LoVo (cell line): ENCODE results near the gene DKC1.

Experiments
- DNase-seq: peaks from one replicate; pipeline ENCODE4 v3.0.0-alpha.2; 2016; ENCODE audit warnings: low spot score

The DKC1 gene

DNA sequence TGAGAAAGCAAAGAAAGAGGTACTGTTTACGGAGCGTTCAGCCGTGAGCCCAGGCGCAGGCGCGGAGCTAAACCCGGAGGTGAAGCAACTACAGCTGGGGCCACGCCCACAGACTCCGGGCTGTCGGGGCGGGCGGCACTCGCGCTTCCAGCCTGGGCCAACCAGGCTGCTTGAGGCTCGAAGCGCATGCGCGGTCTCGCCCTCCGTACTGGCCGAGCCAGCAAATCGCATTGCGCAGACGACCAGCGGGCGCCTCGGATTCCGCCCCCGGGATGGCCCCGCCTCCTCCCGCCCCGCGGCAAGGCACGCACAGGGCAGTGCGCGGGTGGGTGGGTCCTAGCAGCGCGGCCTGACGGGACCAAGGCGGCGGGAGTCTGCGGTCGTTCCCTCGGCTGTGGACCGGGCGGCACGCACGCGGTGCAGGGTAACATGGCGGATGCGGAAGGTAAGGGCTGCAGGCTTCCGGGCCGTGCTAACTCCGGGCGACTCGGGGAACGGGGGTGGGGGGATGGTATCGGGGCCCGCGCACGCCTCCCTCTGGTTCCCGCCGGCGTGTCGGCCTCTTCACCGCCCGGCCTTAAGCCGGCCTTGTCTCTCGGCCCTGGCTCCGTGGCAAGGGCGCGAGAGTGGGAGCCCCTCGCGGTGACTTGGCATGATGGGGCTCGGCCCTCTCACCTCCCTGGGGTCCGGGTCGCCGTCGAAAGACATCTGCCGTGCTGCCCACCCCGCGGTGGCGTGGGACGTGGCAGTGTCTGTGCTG is at the start of gene DKC1:
Gene DKC1, plus strand, starts transcription at position 328 of the 760 bp plus-strand sequence. Its CDS starts 102 bp downstream, at position 430.
- peak; percentile 91 for DNase-seq

DNA sequence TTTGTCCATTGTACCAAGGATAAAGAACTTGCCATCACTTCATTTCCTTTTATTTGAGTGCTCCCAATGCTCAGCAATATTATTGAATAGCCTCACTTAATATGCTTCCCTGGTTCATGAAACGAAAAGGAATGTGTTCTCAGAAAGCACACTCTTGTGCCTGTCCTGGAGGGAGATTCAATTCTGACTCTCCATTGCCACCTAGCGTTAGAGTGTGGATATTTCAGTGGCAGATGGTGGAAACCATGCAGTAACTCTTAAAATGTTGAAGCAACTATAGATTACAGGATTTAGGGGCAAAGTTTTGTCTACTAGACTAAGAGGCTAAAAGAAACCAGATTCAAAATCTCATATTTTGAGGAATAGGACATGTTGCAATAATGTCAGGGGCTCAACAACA is 47.7 kb upstream of the DKC1 start:
- peak; percentile 40 for DNase-seq

DNA sequence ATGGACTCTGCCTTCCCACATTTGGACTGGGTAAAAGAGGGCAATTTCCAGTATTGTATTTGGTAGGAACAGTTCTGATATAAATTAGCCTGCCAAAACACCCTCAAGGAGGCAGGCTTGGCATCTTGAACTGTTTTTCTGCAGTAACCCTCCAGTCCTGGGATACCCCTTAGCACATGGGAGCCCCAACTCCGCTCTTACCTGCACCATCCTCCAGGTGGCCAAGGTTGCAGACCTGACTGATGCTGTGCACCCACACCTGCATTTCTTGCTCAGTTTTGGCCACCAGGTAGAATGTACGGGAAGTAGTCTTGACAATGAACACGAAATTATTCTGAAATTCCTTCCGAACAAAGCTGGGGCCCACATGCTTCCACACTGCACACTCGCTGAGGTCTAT is 46.8 kb upstream of the DKC1 start:
- DNase-seq: no peak

DNA sequence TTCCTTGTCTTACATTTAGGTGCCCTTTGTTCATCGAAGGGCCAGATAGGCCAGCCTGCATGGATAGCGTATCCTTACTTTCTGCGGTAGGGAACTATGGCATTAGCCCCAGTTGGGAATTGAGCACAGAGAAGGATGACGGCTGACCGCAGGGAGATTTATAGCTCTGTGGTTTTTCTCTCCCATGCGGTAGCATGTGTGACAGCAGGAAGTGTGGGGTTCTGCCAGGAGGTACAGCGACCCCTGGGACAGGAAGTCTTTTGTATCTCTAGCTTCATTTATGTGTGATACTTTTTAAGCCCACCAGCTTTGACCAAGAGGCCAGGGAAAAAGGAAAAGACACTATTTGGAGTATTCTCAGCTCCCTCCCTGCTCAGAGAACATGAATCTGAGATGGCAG is 44.8 kb upstream of the DKC1 start:
- DNase-seq: peak; percentile 1

DNA sequence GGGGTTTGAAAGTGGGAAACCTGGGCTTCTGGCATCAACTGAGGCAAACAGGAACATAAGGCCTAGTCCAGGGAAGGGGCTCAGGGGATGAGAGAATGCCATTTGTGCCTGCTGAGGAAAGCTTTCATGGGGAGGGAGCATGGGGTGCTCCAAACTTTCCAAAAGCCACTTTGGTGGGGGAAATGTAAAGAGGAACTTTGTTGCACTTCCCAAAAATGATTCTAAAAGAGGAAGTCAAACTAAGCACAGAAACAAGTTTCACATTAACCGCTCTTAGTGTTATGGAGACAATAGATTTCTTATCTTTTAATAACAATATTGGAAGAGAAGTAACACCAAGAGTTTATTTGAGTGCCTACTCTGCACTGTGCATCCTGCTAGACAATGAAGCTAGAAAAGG is 44.0 kb upstream of the DKC1 start:
- DNase-seq: no peak

DNA sequence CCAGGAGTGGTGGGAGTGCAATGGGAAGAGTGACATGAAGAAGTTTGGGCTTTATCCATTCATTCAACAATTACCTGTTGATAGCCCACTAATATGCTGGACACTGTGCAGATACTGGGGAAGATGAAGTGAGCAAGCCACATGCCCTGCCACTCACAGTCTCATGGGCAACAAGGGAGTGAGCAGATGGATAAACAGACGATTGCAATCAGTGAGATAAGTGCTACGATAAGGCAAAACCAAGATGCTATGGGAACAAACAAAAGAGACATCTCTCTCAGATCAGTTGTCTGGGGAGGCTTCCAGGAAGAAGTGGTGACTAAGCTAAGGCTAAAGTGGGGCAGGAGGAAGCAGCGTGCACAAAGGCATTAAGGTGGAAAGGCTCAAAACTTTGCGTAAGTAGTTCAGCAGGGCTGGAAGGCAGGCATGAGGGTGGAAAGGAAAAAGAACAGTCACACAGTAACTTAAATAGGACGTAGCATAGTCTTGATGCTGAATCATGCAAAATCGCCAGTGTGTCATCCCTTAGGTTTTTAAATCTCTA is 43.5 kb upstream of the DKC1 start:
- no peak for DNase-seq

DNA sequence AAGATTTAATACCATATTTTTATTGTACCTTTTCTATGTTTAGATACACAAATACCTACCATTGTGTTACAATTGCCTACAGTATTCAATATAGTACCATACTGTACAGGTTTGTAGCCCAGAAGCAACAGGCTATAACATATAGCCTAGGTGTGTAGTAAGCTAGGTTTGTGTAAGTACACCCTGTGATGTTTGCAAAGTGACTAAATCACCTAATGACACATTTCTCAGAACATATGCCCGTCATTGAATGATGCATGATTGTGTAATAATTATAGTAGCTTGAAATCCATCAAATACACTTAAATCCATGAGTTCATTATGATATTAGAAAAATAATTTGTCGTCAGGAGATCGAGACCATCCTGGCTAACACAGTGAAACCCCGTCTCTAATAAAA is 42.6 kb upstream of the DKC1 start:
- DNase-seq: no peak

DNA sequence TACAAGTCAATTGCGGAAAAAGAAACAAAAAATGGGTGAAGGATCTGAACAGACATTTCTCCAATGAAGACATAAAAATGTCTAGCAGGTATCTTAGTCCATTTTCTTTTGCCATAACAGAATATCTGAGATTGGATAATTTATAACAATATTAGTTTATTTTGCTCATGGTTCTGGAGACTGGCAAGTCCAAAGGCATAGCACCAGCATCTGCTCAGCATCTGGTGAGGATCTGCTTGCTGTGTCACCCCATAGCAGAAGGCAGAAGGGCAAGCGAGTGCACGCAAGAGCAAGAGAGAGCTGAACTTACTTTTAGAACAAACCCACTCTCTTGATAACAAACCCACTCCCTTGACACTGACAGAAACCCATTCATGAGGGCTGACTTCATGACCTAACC is 41.5 kb upstream of the DKC1 start:
- DNase-seq: no peak

DNA sequence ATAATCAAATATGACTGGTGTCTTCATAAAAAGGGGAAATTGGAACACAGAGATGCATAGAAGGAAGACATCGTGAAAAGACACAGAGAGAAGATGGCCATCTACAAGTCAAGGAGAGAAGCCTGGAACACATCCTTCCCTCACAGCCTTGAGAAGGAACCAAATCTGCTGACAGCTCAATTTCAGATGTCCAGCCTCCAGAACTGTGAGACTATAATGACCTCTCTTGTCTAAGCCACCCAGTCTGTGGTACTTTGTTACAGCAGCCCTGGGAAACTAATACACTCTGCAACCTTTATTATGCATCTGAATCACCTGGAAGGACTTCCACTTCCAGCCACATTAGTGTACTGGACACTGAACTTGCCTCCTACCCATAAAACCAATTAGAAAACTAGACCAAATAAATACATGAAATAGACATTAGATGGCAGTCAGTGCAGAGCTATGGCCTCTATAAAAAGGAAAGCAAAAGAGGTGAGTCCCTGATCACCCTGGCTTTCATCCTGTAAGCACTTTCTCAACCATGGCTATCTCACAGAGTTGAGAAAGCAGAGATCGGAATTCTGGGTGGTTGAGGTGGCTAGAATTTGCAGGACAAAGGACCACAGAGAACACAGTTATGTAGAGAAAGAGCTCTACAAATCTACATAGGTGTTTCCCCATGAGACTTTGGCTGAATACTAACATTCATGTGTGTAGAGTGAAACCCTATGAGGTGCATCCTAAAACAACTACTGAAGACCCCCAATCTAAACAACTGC is 37.5 kb upstream of the DKC1 start:
- DNase-seq: no peak

DNA sequence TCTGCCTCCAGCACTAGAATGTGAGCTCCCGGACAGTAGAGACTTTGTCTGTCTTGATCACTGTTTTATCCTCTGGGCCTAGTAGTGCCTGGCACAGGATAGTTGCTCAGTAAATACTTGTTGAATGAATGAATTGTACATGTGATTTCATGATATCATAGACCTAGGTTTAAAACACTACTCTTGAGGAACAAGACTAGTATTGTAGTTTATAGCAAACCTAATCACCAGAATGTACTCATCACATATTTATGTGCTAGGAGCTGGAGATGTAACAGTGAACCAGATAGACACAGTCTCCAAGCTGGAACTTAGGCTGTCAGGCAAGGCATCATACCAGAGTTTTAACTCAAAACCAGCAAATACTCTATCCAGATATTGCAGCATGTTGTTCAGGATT is 35.2 kb upstream of the DKC1 start:
- DNase-seq: no peak

DNA sequence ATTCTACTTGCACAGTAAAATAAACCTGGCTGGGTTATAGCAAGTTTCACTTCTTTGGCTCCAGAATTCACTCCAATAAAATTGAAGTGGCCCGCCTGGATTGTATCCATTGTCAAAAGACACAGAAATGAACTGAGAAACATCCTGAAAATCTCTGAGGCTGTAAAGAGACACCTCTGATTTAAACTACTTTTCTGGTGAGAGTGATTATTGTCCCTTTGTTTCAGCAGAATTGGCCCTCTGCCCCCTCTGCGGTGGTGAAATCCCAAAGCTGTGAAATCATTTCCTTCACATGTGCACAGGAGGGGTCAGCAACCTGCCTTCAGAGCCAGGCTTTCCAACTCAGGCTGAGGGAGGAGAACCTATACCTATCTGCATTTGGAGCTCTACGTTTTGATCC is 34.8 kb upstream of the DKC1 start:
- DNase-seq: no peak

DNA sequence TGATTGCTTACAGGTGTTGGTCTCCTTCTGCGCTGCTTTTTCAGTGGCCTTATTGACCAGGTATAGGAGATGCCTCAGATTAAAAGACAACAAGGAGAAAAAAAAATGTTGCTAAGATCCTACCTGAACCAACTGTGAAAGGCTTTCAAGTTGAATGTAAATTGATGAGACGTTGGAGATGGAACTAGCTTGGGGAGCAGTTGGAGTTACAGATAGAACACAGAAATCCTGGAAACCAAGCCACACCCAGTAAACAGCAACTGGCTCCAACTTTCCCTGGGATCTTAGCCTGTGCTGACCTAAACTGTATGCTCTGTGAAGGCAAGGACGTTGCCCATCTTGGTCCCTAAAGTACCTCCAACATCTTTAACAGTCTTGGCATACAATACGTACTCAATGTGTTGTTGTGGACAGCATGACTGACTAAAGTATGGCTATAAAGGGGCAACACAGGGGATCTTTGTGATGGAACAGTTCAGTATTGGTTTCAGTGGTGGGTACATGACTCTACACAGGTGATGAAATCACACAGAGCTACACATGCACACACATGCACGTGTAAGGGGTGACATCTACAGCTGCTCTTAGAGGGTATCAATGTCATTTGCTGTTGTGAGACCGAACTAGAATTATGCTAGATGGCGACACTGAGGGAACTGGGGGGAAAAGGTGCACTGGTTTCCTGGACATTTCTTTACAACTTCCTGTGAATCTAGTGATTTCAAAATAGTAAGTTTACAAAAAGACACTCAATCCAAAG is 34.1 kb upstream of the DKC1 start:
- no peak for DNase-seq

DNA sequence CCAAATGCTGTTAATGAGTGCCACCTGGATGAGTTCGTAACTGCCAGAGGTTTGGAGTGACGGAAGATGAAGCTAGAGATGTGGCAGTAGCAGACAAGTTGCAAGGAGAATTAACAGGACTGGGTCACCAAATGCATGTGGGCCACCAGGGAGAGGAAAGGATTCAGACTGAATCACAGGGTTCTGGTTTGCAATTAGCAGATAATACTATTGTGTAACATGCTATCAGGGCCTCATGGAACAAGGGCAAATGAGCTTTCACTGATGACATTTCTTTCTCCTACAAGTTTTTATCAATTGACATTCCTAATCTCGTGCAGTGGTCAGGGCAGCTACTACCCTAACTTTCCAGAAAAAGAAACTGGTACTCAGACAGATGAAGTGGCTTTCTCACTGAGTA is 33.2 kb upstream of the DKC1 start:
- DNase-seq: no peak

DNA sequence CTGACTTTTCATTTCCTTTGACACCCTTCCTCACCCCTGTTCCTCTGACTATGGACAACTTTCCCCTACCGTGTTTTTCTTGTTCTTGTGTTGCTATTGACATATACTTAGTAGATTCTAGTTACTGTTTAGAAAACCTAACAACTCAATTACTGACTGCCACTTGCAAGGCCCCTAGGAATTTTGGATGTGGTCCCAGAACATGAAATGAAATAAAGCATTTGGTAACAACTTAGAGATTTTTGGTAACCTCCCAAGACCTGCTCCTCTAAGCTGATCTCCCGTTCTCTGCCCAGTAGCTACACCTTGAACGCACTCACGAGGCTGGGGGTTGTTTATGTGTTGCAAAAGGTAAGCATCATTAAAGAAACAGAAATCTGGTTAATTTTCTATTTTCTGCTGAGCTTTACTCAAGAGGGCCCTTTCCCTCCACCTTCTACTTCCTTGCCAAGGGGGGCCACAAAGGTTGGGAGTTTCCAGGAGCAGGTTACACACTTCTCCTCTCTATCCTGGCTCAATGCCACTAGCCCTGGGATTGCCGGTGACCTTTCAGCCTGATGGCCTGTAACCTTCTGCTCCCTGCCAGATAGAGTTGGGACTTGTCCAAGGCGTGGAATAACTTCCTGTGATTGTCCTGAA is 32.3 kb upstream of the DKC1 start:
- DNase-seq: no peak

DNA sequence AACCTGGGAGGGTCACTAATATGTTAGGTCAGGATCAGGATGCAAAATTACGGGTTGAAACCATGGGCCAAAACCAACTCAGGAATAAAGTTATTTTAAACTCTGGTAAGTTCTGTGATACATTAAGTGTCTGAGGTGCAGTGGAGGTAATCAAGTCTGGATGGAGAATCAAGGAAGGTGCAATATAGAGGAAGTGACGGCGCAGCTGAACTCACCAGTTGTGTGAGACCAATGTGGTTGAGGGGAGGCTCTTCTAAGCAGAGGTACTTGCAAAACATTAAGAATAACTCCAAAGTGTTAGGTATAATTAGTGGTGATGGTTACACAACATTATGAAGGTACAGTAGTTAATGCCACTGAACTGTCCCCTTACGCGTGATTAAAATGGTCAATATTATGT is 31.5 kb upstream of the DKC1 start:
- DNase-seq: no peak

DNA sequence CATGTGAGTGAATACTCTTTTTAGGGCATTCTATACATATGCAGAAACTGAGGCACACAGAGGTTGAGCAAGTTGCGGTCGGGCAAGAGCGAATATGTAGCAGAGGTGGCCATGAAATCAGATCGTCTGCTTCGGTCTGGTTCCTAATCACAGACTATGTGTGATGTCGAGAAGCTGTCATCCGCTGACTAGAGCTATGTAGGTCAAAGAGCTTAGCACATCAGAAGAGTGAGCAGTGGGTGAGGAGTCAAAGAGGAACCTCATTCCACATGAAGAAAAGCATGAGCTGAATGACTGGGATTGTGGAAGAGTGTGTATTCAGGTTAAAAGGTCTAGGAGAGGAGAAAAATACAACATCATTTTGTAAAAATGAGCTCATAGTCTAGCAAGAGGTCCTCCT is 30.8 kb upstream of the DKC1 start:
- DNase-seq: no peak

DNA sequence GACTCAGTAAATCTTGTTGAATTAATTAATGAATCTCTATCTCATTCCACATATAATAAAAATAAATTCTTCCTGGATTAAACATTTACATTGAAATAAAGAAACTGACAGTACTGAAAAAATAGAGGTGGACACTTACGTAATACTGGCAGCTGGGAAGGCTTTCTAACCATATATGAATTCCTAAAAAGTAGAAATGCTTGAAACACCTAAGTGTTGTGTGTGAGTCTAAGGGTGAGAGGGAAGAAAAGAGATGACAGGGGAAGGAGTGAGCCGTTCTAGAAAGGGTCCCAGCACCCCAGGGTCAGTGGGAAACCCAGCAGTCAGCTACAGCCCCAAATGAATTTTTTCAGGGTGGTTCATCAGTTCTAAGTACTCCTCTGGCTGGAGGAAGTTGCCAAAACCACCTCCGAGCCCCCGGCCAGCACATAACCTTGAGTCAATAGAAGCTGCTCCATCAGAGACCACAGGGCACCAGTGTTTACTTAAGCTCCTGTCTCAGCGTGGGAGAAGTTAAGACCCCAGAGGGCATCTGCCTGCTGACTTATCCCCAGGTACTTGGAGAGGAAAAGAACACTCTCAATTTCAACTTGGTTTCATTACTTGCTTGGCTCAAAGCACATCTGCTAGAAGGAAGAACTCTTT is 30.1 kb upstream of the DKC1 start:
- no peak for DNase-seq

DNA sequence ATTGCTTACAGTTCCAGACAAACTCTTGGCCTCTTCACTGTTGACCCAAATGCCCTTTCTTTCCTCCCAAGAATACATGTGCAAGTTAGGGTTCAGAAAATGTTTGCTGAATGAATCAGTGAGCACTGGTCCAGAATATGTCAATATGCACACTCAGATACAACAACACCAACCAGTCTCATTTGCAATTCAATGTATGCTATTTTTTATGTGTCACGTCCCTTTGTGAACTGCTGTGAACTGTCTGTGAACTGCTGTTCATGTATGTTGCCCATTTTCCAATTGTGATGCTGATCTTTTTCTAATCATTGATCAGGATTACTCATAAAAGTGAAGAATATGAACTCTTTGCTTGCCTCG is 29.6 kb upstream of the DKC1 start:
- no peak for DNase-seq

DNA sequence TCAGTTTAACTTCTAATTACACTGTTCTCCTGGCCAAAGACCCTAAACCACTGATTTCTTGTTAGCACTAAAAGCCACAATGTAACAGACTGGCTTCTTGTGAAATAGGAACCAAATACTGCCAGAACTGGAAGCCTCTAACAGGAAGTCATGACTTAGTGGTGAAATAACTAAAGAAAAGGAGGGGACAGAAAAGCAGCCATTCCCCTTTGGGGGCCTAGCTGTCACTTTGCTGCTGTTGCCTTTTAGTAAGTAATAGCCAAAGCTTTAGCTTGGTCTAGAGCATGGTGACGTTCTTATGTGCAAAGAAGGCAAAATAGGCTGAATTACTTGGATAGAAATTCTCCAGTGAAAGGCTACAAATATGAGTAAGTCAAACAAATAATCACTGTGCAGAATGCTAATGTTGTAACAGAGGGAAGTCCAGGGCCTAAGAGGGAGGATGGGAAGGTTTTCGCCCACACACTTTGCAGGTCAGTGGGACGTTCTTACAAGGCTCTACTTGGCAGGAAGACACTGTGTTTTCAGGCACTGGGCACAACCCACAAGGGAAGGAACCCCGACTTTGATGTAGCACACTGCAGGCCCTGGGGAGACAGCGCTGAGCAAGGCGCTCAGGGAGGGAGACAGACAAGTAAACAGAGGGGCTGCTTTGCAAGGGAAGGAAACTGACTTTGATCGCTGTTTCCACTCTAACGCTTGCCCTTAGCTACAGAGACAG is 28.4 kb upstream of the DKC1 start:
- DNase-seq: no peak

DNA sequence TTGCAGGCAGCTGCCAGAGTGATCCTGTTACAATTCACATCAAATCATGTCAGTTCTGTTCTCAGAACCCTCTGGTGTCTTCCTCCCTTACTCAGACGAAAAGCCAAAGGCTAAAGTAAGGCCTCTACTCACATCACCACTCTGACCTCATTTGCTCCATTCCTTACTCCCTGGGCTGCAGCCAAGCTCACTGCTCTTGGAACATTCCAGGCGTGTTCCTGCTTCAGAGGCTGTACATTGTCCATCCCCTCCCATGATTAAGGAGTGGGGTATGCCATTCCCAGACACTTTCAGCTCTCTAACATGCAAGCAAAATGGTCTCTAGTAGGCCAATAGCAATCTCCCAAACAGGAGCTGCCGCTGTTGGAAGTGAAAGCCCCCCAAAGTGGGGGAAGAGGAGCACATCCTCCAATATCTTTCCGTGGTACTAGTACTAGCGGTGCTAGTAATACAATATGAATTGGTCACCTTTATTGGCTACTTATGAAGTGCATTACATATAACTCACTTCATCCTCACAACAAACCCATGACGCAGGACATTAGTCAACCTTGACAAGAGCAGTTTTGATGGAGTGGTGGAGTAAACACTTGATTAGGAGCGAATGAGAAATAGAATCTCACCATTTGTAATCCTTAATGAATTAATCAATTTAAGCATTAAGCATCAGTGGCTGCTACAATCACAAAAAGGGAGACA is 26.8 kb upstream of the DKC1 start:
- DNase-seq: no peak
